K562 (cell line): ENCODE results near the gene SRSF11. TPM values are rescaled to one million over a fixed set of nuclear protein-coding genes. Genes with fewer than 3 reads are reported as not detected.

Experiments
- ATAC-seq: fragments of 200-7000 bp; cut with Tn5 transposase; 3 replicates; pipeline ENCODE4 v1.9.1; 2020; ENCODE audit warnings: moderate library complexity
- BruUV-seq: library from RNA; stranded (reverse); fragments of 400-500 nt; replicated peaks from 2 replicates; lab custom pipeline; 2021; lab: Mats Ljungman, UMichigan
- CTCF ChIA-PET: fragments of 300-600 bp; formaldehyde crosslinking; extraction: SDS; loops from one replicate; lab custom pipeline; 2021; ENCODE audit warnings: low intra/inter-chr PET ratio; lab: Yijun Ruan, JAX
- POLR2A ChIA-PET: fragments of 300-600, 350-650 bp; sonication (Branson Sonifier 250); formaldehyde crosslinking; extraction: SDS; loops from one replicate; lab custom pipeline; 2021; ENCODE audit warnings: antibody characterized with exemption, inconsistent platforms; lab: Yijun Ruan, JAX
- DNase-seq, 4 experiments: peaks; one replicate each; pipeline versions ENCODE4 v3.0.0 to v3.0.0-alpha.2; 2011 to 2018; ENCODE audit warnings: low spot score in 3 of 4, mixed read lengths in 3 of 4; ENCODE audit errors: extremely low read depth in 1 of 4
- FAIRE-seq: peaks from 2 replicates; lab custom pipeline; 2011; peaks lifted over from hg19 to GRCh38; lab: Jason Lieb, UNC
- H2AFZ ChIP-seq: 2 replicates; pipeline ENCODE4 v1.6.0; 2011; ENCODE audit warnings: low read depth, low read length, control low read depth, inconsistent platforms
- H3K27ac ChIP-seq: fragments of 200-600 bp; 3 replicates; pipeline ENCODE4 v1.8.0; 2011; ENCODE audit warnings: low read depth, mild to moderate bottlenecking, control low read depth, inconsistent platforms, low read length, moderate library complexity, mixed read lengths; ENCODE audit errors: extremely low read depth
- H3K27me3 ChIP-seq, 2 experiments: fragments of 300-600 bp in 1 of 2; 2 replicates in 1 of 2; 3 replicates in 1 of 2; pipeline versions ENCODE4 v1.6.0 to v1.8.0; 2011; ENCODE audit warnings: inconsistent platforms in 2 of 2, low read length in 2 of 2, mild to moderate bottlenecking in 1 of 2, mixed read lengths in 1 of 2, moderate library complexity in 1 of 2; ENCODE audit not compliant: control insufficient read depth in 2 of 2, insufficient read depth in 2 of 2
- H3K36me3 ChIP-seq: fragments of 300-600 bp; 3 replicates; pipeline ENCODE4 v1.8.0; 2011; ENCODE audit warnings: mild to moderate bottlenecking, low read length, inconsistent platforms; ENCODE audit not compliant: control insufficient read depth, insufficient read depth
- H3K4me1 ChIP-seq, 2 experiments: fragments of 200-600 bp in 1 of 2; replicated peaks in 1 of 2; 2 replicates in 1 of 2; 3 replicates in 1 of 2; pipeline versions ENCODE4 v1.5.1 to v1.8.0; 2011; ENCODE audit warnings: inconsistent platforms in 2 of 2, low read length in 2 of 2, mild to moderate bottlenecking in 1 of 2, mixed read lengths in 1 of 2, moderate library complexity in 1 of 2; ENCODE audit not compliant: control insufficient read depth in 2 of 2, insufficient read depth in 2 of 2
- H3K4me2 ChIP-seq: 2 replicates; pipeline ENCODE4 v1.6.1; 2011; ENCODE audit warnings: low read length, control low read depth, inconsistent platforms, mixed read lengths; ENCODE audit not compliant: insufficient read depth
- H3K4me3 ChIP-seq: fragments of 200-600 bp; sonication (generic), shearing (Covaris generic); 2 replicates; pipeline ENCODE4 v1.5.1; 2016; ENCODE audit warnings: control low read depth, inconsistent platforms
- H3K79me2 ChIP-seq: fragments of 200-600 bp; 3 replicates; pipeline ENCODE4 v1.8.0; 2011; ENCODE audit warnings: low read length, inconsistent platforms; ENCODE audit not compliant: control insufficient read depth, insufficient read depth
- H3K9ac ChIP-seq, 2 experiments: 2 replicates each; pipeline versions ENCODE4 v1.6.0 to v1.6.1; 2011; ENCODE audit warnings: low read depth in 2 of 2, low read length in 2 of 2, control low read depth in 1 of 2, inconsistent platforms in 1 of 2, mild to moderate bottlenecking in 1 of 2, mixed read lengths in 1 of 2; ENCODE audit not compliant: insufficient read depth in 1 of 2
- H3K9me1 ChIP-seq: one replicate; pipeline ENCODE4 v1.6.0; 2011; ENCODE audit warnings: inconsistent platforms, mild to moderate bottlenecking, low read length, moderate library complexity; ENCODE audit not compliant: control insufficient read depth, insufficient read depth
- H3K9me3 ChIP-seq: replicated peaks from 2 replicates; pipeline ENCODE4 v1.5.1; 2011; ENCODE audit warnings: low read depth, low read length, inconsistent platforms; ENCODE audit not compliant: control insufficient read depth, insufficient read depth
- H4K20me1 ChIP-seq: replicated peaks from 2 replicates; pipeline ENCODE4 v1.6.1; 2011; ENCODE audit warnings: low read length, inconsistent platforms, mixed read lengths; ENCODE audit not compliant: control insufficient read depth, insufficient read depth
- RBM25 ChIP-seq: fragments of 200-400 bp; formaldehyde crosslinking; IDR thresholded peaks from 2 replicates; pipeline ENCODE4 v1.6.1; 2018; ENCODE audit warnings: low read length, low read depth, moderate library complexity; ENCODE audit not compliant: severe bottlenecking
- ZNF121 ChIP-seq: sonication (generic); formaldehyde crosslinking; conservative IDR thresholded peaks from 2 replicates; pipeline ENCODE4 v1.8.0; 2022; ENCODE audit warnings: missing genetic modification reagents
- WGBS: fragments of 100-300 bp; shearing (Covaris generic); methylation state at CpG from one replicate; pipeline ENCODE4 v1.1.6; 2016; ENCODE audit warnings: low coverage, mixed read lengths; ENCODE audit not compliant: insufficient coverage; ENCODE audit errors: missing lambda C conversion rate; 5-methylcytosine and 5-hydroxymethylcytosine counted together
- in situ Hi-C: fragments of 300-500 bp; cut with MboI; formaldehyde crosslinking; loops from 4 replicates; pipeline ENCODE4 v1.15.0; 2018; ENCODE audit warnings: inconsistent platforms, mixed read lengths
- intact Hi-C: fragments of 100-400 bp; cut with micrococcal nuclease; formaldehyde crosslinking; loops from 2 replicates; pipeline ENCODE4 v1.14.2; 2022
- polyA plus RNA-seq, 8 experiments: library from polyadenylated mRNA; depleted of rRNA in 4 of 8; stranded (reverse) in 5 of 8; unstranded in 3 of 8; fragments of >200 nt; fragmentation: Nextera tagmentation in 2 of 8; fragmentation: Illumina TruSeq in 1 of 8; extraction: Ambion mirVana in 2 of 8; extraction: Trizol in 1 of 8; gene quantifications; 2 replicates each; pipeline versions ENCODE4 v1.2.1 to v1.2.3, GENCODE V29; 2011 to 2014; ENCODE audit warnings: inconsistent platforms in 1 of 8, missing spikeins in 1 of 8
- total RNA-seq, 7 experiments: library from RNA; depleted of rRNA in 6 of 7; stranded (reverse); fragments of >200 nt in 6 of 7; fragmentation: Illumina TruSeq in 2 of 7; extraction: Trizol in 2 of 7; gene quantifications; 2 replicates each; pipeline versions ENCODE4 v1.2.1 to v1.2.3, GENCODE V29; 2011 to 2021; ENCODE audit warnings: low replicate concordance in 1 of 7
- TF ChIP-seq, protein P1 (sequence below): fragments of 450-650 bp; IDR thresholded peaks from 2 replicates; pipeline ENCODE4 v1.6.1; 2018; ENCODE audit warnings: mild to moderate bottlenecking, low read depth; ENCODE audit not compliant: partially characterized antibody

Gene SRSF11
- total and polyA plus RNA-seq, 9 of the 15 experiments (the other 6 are each of a cell fraction or from before 2014, with no cell fraction given) = 76.9 to 418 (median 190) TPM

GRCh38 chr1:70200065-70200464 lies 21.1 kb upstream of the SRSF11 start:
- Histone ChIP-seq H3K9me3 (no peaks in the 10 kb centered on the region), H3K79me2 (peaks cover 93% of the 10 kb centered on the region), H3K36me3 (no peaks in the 10 kb centered on the region), H3K9ac (no peak overlapping the region), H3K4me2 (no peak overlapping the region), H3K27ac (no peak overlapping the region), H2AFZ (no peak overlapping the region), H4K20me1 (no peaks in the 10 kb centered on the region), H3K9me1 (no peaks in the 10 kb centered on the region), H3K4me1 (peaks cover 4 to 7% of the 10 kb centered on the region in 2 experiments; a peak in 2 of 5 replicates), H3K27me3 (no peaks in the 10 kb centered on the region), H3K4me3 (no peak overlapping the region)
- in situ Hi-C loops = no loop called here
- FAIRE-seq = no peak
- intact Hi-C loops = no loop called here
- ChIA-PET CTCF (no interaction called here), POLR2A (no interaction called here)
- BruUV-seq = no TSS peak
- 98% methylated on average over 4 of the region's 4 CpGs for WGBS
- ATAC-seq = no peak
- TF ChIP-seq, protein P1, sequence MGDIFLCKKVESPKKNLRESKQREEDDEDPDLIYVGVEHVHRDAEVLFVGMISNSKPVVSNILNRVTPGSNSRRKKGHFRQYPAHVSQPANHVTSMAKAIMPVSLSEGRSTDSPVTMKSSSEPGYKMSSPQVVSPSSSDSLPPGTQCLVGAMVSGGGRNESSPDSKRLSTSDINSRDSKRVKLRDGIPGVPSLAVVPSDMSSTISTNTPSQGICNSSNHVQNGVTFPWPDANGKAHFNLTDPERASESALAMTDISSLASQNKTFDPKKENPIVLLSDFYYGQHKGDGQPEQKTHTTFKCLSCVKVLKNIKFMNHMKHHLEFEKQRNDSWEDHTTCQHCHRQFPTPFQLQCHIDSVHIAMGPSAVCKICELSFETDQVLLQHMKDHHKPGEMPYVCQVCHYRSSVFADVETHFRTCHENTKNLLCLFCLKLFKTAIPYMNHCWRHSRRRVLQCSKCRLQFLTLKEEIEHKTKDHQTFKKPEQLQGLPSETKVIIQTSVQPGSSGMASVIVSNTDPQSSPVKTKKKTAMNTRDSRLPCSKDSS = no peak
- TF ChIP-seq ZNF121 (CRISPR knock-in tag) (peak; percentile 84), RBM25 (peak; percentile 31)
- no peak for DNase-seq
